HG03378 (cell line): Measurements from ENCODE around the gene SLC35F3.
"Not testable (repeated sequence)": the region's sequence is repeated elsewhere in the genome, so short reads cannot be mapped to it uniquely, and the experiment has no call there.

Experiments used
- ATAC-seq: cut with Tn5 transposase; IDR thresholded peaks from one replicate; pipeline ENCODE4 v1.9.1; 2021; ENCODE audit warnings: mild to moderate bottlenecking, moderate library complexity; ENCODE audit not compliant: unreplicated experiment

The SLC35F3 gene

GRCh38 chr1:234277161-234277868 lies 372.8 kb downstream of the SLC35F3 start:
- ATAC-seq, result no peak

GRCh38 chr1:234279021-234279420 lies 374.5 kb downstream of the SLC35F3 start:
- no peak for ATAC-seq

GRCh38 chr1:234280500-234280899 lies 376.0 kb downstream of the SLC35F3 start:
- no peak for ATAC-seq

GRCh38 chr1:234281826-234282489 lies 377.5 kb downstream of the SLC35F3 start:
- ATAC-seq, result no peak

- no peak for ATAC-seq
Observed at GRCh38 chr1:234286206-234286605, 381.7 kb downstream of the SLC35F3 start.

GRCh38 chr1:234288946-234289345 lies 384.5 kb downstream of the SLC35F3 start:
- ATAC-seq, result no peak

GRCh38 chr1:234289538-234290305 lies 385.2 kb downstream of the SLC35F3 start:
- ATAC-seq, result no peak

- no peak for ATAC-seq
Observed at GRCh38 chr1:234292011-234292410, 387.5 kb downstream of the SLC35F3 start.

GRCh38 chr1:234292548-234292947 lies 388.1 kb downstream of the SLC35F3 start:
- no peak for ATAC-seq

- no peak for ATAC-seq
Observed at GRCh38 chr1:234294109-234294817, 389.8 kb downstream of the SLC35F3 start.

- no peak for ATAC-seq
Observed at GRCh38 chr1:234295068-234295467, 390.6 kb downstream of the SLC35F3 start.

GRCh38 chr1:234295626-234296025 lies 391.1 kb downstream of the SLC35F3 start:
- no peak for ATAC-seq

GRCh38 chr1:234296496-234296895 lies 392.0 kb downstream of the SLC35F3 start:
- no peak for ATAC-seq

- no peak for ATAC-seq
Observed at GRCh38 chr1:234297668-234298067, 393.2 kb downstream of the SLC35F3 start.

GRCh38 chr1:234300096-234300495 lies 395.6 kb downstream of the SLC35F3 start:
- no peak for ATAC-seq

- not testable (repeated sequence) for ATAC-seq
Observed at GRCh38 chr1:234301663-234302062, 397.2 kb downstream of the SLC35F3 start.

GRCh38 chr1:234302354-234302962 lies 398.0 kb downstream of the SLC35F3 start:
- ATAC-seq, result no peak

- ATAC-seq, result no peak
Observed at GRCh38 chr1:234303231-234303630, 398.8 kb downstream of the SLC35F3 start.

GRCh38 chr1:234307726-234308125 lies 403.2 kb downstream of the SLC35F3 start:
- ATAC-seq, result no peak

- no peak for ATAC-seq
Observed at GRCh38 chr1:234309243-234309597, 404.7 kb downstream of the SLC35F3 start.
